ENCODE data around the gene KRTAP5-10.
"Not testable (repeated sequence)": the region's sequence is repeated elsewhere in the genome, so short reads cannot be mapped to it uniquely, and the experiment has no call there.

KRTAP5-10 gene

GRCh38 chr11:71565263-71565662 lies at the start of gene KRTAP5-10:
KRTAP5-10 (plus strand) TSS chr11:71565563; CDS start chr11:71565588, 25 bp downstream.
- DNase-seq: no peak

- no peak for DNase-seq
These were observed 46.6 kb upstream of the KRTAP5-10 start for GRCh38 chr11:71518506-71519471.

GRCh38 chr11:71519546-71519945 lies 45.8 kb upstream of the KRTAP5-10 start:
- DNase-seq: no peak

- DNase-seq: no peak
These were observed 40.0 kb upstream of the KRTAP5-10 start for GRCh38 chr11:71525188-71525937.

- no peak for DNase-seq
These were observed 39.3 kb upstream of the KRTAP5-10 start for GRCh38 chr11:71525938-71526495.

- not testable (repeated sequence) for DNase-seq
These were observed 38.4 kb upstream of the KRTAP5-10 start, which contains the start of gene KRTAP5-7 for GRCh38 chr11:71526796-71527575. KRTAP5-7 (plus strand) TSS chr11:71527267; CDS start chr11:71527301, 34 bp downstream.

- DNase-seq: no peak
These were observed 37.7 kb upstream of the KRTAP5-10 start for GRCh38 chr11:71527576-71528210.

- DNase-seq: no peak
These were observed 34.8 kb upstream of the KRTAP5-10 start for GRCh38 chr11:71530602-71531001.

GRCh38 chr11:71532036-71532610 lies 33.2 kb upstream of the KRTAP5-10 start:
- DNase-seq: no peak

- not testable (repeated sequence) for DNase-seq
These were observed 30.4 kb upstream of the KRTAP5-10 start for GRCh38 chr11:71534711-71535608.

GRCh38 chr11:71535825-71536224 lies 29.5 kb upstream of the KRTAP5-10 start:
- no peak for DNase-seq

GRCh38 chr11:71537537-71537936 lies 27.8 kb upstream of the KRTAP5-10 start:
- DNase-seq: no peak

- DNase-seq: not testable (repeated sequence)
These were observed 27.2 kb upstream of the KRTAP5-10 start, which contains the start of gene KRTAP5-8 for GRCh38 chr11:71537977-71538665. KRTAP5-8 (plus strand) TSS chr11:71538025; CDS start chr11:71538056, 31 bp downstream.

- no peak for DNase-seq
These were observed 26.7 kb upstream of the KRTAP5-10 start for GRCh38 chr11:71538666-71538990.

- no peak for DNase-seq
These were observed 26.3 kb upstream of the KRTAP5-10 start for GRCh38 chr11:71539017-71539416.

- not testable (repeated sequence) for DNase-seq
These were observed 25.4 kb upstream of the KRTAP5-10 start for GRCh38 chr11:71539971-71540370.

- DNase-seq: not testable (repeated sequence)
These were observed 24.6 kb upstream of the KRTAP5-10 start for GRCh38 chr11:71540521-71541304.

GRCh38 chr11:71542382-71542781 lies 23.0 kb upstream of the KRTAP5-10 start:
- no peak for DNase-seq

Data from activated CD4-positive, alpha-beta T cell treated with anti-CD3 and anti-CD28 coated beads for 4 hours (primary cell).